GM21447 (cell line): ENCODE data around the gene MRPL39.

Experiments used
- ATAC-seq: cut with Tn5 transposase; IDR thresholded peaks from one replicate; pipeline ENCODE4 v1.9.1; 2021; ENCODE audit not compliant: unreplicated experiment

Gene MRPL39

GRCh38 chr21:25569711-25570110, 37.6 kb downstream of the MRPL39 start:
- ATAC-seq = no peak

- no peak for ATAC-seq
These were observed 38.2 kb downstream of the MRPL39 start for GRCh38 chr21:25569084-25569483.

GRCh38 chr21:25568246-25568645, 39.0 kb downstream of the MRPL39 start:
- ATAC-seq = no peak

GRCh38 chr21:25567472-25567871, 39.8 kb downstream of the MRPL39 start:
- peak; percentile 21 for ATAC-seq

- ATAC-seq = no peak
These were observed 40.6 kb downstream of the MRPL39 start for GRCh38 chr21:25566645-25567044.

GRCh38 chr21:25565272-25566211, 41.7 kb downstream of the MRPL39 start:
- ATAC-seq = no peak

GRCh38 chr21:25564349-25564948, 42.8 kb downstream of the MRPL39 start:
- ATAC-seq = no peak

- ATAC-seq = no peak
These were observed 43.7 kb downstream of the MRPL39 start for GRCh38 chr21:25563361-25564116.

- ATAC-seq = no peak
These were observed 44.6 kb downstream of the MRPL39 start for GRCh38 chr21:25562660-25563059.

- peak; percentile 33 for ATAC-seq
These were observed 45.3 kb downstream of the MRPL39 start for GRCh38 chr21:25561668-25562641.

- no peak for ATAC-seq
These were observed 46.4 kb downstream of the MRPL39 start for GRCh38 chr21:25560891-25561290.

GRCh38 chr21:25560271-25560685, 47.0 kb downstream of the MRPL39 start:
- no peak for ATAC-seq

GRCh38 chr21:25559746-25560145, 47.5 kb downstream of the MRPL39 start:
- no peak for ATAC-seq

GRCh38 chr21:25558123-25558522, 49.2 kb downstream of the MRPL39 start:
- ATAC-seq = no peak

- no peak for ATAC-seq
These were observed 50.1 kb downstream of the MRPL39 start for GRCh38 chr21:25557180-25557579.

GRCh38 chr21:25556091-25556490, 51.2 kb downstream of the MRPL39 start:
- ATAC-seq = no peak

GRCh38 chr21:25555492-25555891, 51.8 kb downstream of the MRPL39 start:
- ATAC-seq = no peak

- ATAC-seq = no peak
These were observed 54.4 kb downstream of the MRPL39 start for GRCh38 chr21:25552856-25553255.

GRCh38 chr21:25551569-25551968, 55.7 kb downstream of the MRPL39 start:
- ATAC-seq = no peak

- ATAC-seq = no peak
These were observed 56.7 kb downstream of the MRPL39 start for GRCh38 chr21:25550352-25551120.
